ENCODE results near the gene NUDCD3. TPM values are rescaled to one million over a fixed set of nuclear protein-coding genes. Genes with fewer than 3 reads are reported as not detected.
A peak's percentile ranks its signal among the peaks of the same experiment; 100 is the strongest.

NUDCD3 gene
- total RNA-seq, 1 donor from 2014 or later, result 105 TPM

DNA sequence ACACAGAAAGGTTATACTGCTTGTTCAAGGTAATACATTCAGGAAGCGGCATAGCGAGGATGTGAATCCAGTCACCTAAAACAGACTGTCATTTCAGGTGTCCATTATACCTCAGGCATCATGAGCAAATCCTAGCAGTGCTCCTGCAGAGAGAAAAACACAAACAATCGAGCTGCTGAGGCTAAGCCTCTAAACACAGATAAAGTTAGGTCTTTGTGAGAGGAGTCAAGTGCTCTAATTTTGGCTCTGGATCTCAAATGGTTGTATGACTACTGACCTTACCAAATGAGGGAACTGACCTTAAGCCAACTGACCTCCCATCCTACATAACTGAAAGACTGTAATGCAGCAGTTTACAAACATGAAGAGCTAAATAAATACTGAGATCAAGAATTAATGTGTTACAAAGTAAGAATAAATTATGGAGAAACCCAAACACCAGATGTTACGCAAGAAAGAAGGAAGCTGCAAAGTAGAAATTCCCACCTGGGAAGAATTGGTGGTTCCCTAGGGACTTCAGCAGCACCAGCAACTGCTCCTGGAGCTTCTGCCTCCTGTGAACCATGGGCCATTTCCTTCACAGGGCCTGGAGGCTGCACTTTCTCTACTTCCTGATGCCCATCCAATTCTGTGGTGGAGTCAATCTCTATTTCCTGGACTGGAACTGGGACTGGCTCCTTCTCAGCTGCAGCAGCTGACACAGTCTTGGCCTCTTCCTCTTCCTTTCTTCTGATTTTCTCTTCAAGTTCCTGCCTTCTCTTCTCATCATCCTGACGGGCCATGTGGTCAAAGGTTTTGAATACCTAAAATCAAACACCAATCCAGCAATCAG is 5.8 kb downstream of the NUDCD3 start:
- H3K9me3 Mint-ChIP-seq (ENCODE audit: low read depth), result peaks cover 16% of the 10 kb centered on the region
- H3K27me3 Mint-ChIP-seq (ENCODE audit: low read depth), result no peaks in the 10 kb centered on the region
- TF ChIP-seq, protein P1, sequence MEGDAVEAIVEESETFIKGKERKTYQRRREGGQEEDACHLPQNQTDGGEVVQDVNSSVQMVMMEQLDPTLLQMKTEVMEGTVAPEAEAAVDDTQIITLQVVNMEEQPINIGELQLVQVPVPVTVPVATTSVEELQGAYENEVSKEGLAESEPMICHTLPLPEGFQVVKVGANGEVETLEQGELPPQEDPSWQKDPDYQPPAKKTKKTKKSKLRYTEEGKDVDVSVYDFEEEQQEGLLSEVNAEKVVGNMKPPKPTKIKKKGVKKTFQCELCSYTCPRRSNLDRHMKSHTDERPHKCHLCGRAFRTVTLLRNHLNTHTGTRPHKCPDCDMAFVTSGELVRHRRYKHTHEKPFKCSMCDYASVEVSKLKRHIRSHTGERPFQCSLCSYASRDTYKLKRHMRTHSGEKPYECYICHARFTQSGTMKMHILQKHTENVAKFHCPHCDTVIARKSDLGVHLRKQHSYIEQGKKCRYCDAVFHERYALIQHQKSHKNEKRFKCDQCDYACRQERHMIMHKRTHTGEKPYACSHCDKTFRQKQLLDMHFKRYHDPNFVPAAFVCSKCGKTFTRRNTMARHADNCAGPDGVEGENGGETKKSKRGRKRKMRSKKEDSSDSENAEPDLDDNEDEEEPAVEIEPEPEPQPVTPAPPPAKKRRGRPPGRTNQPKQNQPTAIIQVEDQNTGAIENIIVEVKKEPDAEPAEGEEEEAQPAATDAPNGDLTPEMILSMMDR (IDR thresholded peaks at IDR 0.05), result no peak
- H3K4me1 Mint-ChIP-seq (ENCODE audit: low read depth), result peaks cover 35% of the 10 kb centered on the region
- no peak overlapping the region for H3K27ac Mint-ChIP-seq (ENCODE audit: unreplicated experiment)
- no peak overlapping the region for H3K4me3 Mint-ChIP-seq (ENCODE audit: unreplicated experiment)
- DNase-seq (ENCODE audit: low spot score), result no peak
- H3K36me3 Mint-ChIP-seq (ENCODE audit: low read depth), result peaks cover 29% of the 10 kb centered on the region

GRCh38 chr7:44482502-44483485 is 7.7 kb downstream of the NUDCD3 start:
- TF ChIP-seq, protein P1 (IDR thresholded peaks at IDR 0.05), result no peak
- Mint-ChIP-seq H3K4me3 (ENCODE audit: unreplicated experiment) (no peak overlapping the region), H3K9me3 (ENCODE audit: low read depth) (peaks cover 16% of the 10 kb centered on the region), H3K27ac (ENCODE audit: unreplicated experiment) (no peak overlapping the region), H3K4me1 (ENCODE audit: low read depth) (peaks cover 19% of the 10 kb centered on the region), H3K27me3 (ENCODE audit: low read depth) (no peaks in the 10 kb centered on the region), H3K36me3 (ENCODE audit: low read depth) (peaks cover 29% of the 10 kb centered on the region)
- no peak for DNase-seq (ENCODE audit: low spot score)

- TF ChIP-seq, protein P1 (IDR thresholded peaks at IDR 0.05), result no peak
- no peak overlapping the region for H3K4me3 Mint-ChIP-seq (ENCODE audit: unreplicated experiment)
- H3K27me3 Mint-ChIP-seq (ENCODE audit: low read depth), result no peaks in the 10 kb centered on the region
- H3K4me1 Mint-ChIP-seq (ENCODE audit: low read depth), result peaks cover 17% of the 10 kb centered on the region
- no peak for DNase-seq (ENCODE audit: low spot score)
- no peak overlapping the region for H3K27ac Mint-ChIP-seq (ENCODE audit: unreplicated experiment)
- peaks cover 14% of the 10 kb centered on the region for H3K36me3 Mint-ChIP-seq (ENCODE audit: low read depth)
- H3K9me3 Mint-ChIP-seq (ENCODE audit: low read depth), result peaks cover 7% of the 10 kb centered on the region
These were observed 12.5 kb downstream of the NUDCD3 start for GRCh38 chr7:44477938-44478337.

DNA sequence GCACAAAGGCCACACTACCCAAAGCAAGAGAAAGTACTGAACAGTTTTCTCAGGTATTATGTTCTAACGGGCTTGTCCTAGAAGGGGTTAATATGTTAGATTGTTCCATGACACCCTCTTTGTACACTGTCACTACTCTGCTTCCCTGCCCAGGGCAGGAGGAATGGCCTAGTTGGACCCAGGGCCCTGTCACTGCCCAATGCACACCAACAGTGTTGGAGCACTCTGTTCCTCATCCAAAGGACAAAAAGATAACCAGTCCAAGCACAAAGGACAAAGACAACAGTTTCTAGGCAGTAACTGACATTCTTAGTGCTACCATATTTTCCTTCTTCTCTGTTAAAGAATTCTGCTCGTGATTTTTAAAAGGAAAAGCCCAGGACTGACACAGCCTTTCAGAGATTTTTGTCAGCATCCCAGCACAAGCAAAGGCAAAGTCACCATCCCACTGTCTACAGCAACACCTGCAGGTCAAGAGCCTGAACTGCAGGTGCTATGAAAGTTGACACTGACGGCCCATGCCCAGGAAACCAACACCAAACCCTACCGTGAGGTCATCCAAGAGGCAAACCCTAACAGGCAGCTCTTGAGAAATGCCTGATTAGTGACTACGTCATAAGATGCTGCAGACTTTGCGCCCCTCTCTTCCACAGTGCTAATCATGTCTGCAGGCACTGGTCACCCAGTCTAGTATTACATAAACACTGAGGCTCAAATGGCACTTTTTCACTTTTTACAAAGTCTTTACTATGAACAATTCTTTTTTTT is 13.2 kb downstream of the NUDCD3 start:
- H3K4me1 Mint-ChIP-seq (ENCODE audit: low read depth), result peaks cover 22% of the 10 kb centered on the region
- peaks cover 7% of the 10 kb centered on the region for H3K36me3 Mint-ChIP-seq (ENCODE audit: low read depth)
- no peaks in the 10 kb centered on the region for H3K9me3 Mint-ChIP-seq (ENCODE audit: low read depth)
- DNase-seq (ENCODE audit: low spot score), result no peak
- no peaks in the 10 kb centered on the region for H3K27me3 Mint-ChIP-seq (ENCODE audit: low read depth)
- no peak overlapping the region for H3K4me3 Mint-ChIP-seq (ENCODE audit: unreplicated experiment)
- TF ChIP-seq, protein P1 (IDR thresholded peaks at IDR 0.05), result peak; percentile 90
- no peak overlapping the region for H3K27ac Mint-ChIP-seq (ENCODE audit: unreplicated experiment)

Measured in chondrocyte (in vitro differentiated cells).